D341Med (cell line): ENCODE measurements around the gene ACAT1.
"Not testable (repeated sequence)": the region's sequence is repeated elsewhere in the genome, so short reads cannot be mapped to it uniquely, and the experiment has no call there.

Experiments
- DNase-seq: peaks from one replicate; pipeline ENCODE4 v3.0.0; 2012; ENCODE audit warnings: low spot score

ACAT1 gene

GRCh38 chr11:108121274-108122155 is at the start of gene ACAT1:
ACAT1 (plus strand) TSS chr11:108121567; CDS start chr11:108121607, 40 bp downstream.
- peak; percentile 96 for DNase-seq

- no peak for DNase-seq
Observed at GRCh38 chr11:108084811-108085210, 36.6 kb upstream of the ACAT1 start.

GRCh38 chr11:108085672-108086071 is 35.7 kb upstream of the ACAT1 start:
- no peak for DNase-seq

- DNase-seq = no peak
Observed at GRCh38 chr11:108092134-108092533, 29.2 kb upstream of the ACAT1 start.

GRCh38 chr11:108093128-108093904 is 28.1 kb upstream of the ACAT1 start:
- no peak for DNase-seq

- no peak for DNase-seq
Observed at GRCh38 chr11:108097179-108097578, 24.2 kb upstream of the ACAT1 start.

GRCh38 chr11:108101090-108101775 is 20.1 kb upstream of the ACAT1 start:
- no peak for DNase-seq

- DNase-seq = no peak
Observed at GRCh38 chr11:108111126-108111525, 10.2 kb upstream of the ACAT1 start.

GRCh38 chr11:108112057-108112456 is 9.3 kb upstream of the ACAT1 start:
- no peak for DNase-seq

- peak; percentile 29 for DNase-seq
Observed at GRCh38 chr11:108115500-108116140, 5.7 kb upstream of the ACAT1 start.

- DNase-seq = peak; percentile 30
Observed at GRCh38 chr11:108117746-108118371, 3.5 kb upstream of the ACAT1 start.

GRCh38 chr11:108120936-108121273 is 462 bp upstream of the ACAT1 start:
- DNase-seq = not testable (repeated sequence)

GRCh38 chr11:108122166-108122628 is 830 bp downstream of the ACAT1 start:
- DNase-seq = peak; percentile 27

- DNase-seq = no peak
Observed at GRCh38 chr11:108125096-108125495, 3.7 kb downstream of the ACAT1 start.

GRCh38 chr11:108128772-108129171 is 7.4 kb downstream of the ACAT1 start:
- no peak for DNase-seq

- DNase-seq = no peak
Observed at GRCh38 chr11:108131993-108132392, 10.6 kb downstream of the ACAT1 start.

- not testable (repeated sequence) for DNase-seq
Observed at GRCh38 chr11:108132993-108133538, 11.7 kb downstream of the ACAT1 start.

- DNase-seq = no peak
Observed at GRCh38 chr11:108135845-108136544, 14.6 kb downstream of the ACAT1 start.

- DNase-seq = no peak
Observed at GRCh38 chr11:108137212-108137611, 15.8 kb downstream of the ACAT1 start.

GRCh38 chr11:108142304-108142703 is 20.9 kb downstream of the ACAT1 start:
- DNase-seq = no peak

GRCh38 chr11:108144615-108145014 is 23.2 kb downstream of the ACAT1 start:
- DNase-seq = no peak
